Stimulated activated CD4-positive, alpha-beta T cell treated with anti-CD3 and anti-CD28 coated beads, Interleukin-2, amount 100 ng/mL, for 4 hours (primary cell): Measurements from ENCODE around the gene CSNK2A3.

Source experiments
- DNase-seq: peaks from one replicate; pipeline ENCODE4 v3.0.0-alpha.2; 2020; ENCODE audit warnings: low read depth

The CSNK2A3 gene

DNA sequence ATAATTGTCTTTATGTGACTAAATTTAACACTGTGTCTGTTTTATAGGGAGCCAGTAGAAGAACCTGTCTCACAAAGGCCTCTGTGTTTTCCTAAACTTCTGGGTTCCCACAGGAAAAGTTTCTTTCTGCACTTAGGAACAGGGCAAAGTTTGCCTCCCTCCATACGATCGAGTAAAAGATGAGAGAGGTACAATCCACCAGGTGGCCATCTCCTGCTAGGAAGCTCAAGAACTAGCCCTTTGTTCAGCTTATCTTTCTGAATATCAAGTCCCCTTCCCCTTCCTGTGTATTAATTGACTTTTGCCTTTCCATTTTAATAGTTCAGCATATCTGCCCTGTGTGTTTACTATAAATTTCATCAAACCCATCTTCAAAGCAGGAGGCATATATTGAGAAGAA, 18.0 kb downstream of the CSNK2A3 start:
- no peak for DNase-seq

GRCh38 chr11:11334607-11335006, 18.4 kb downstream of the CSNK2A3 start:
- DNase-seq = no peak

DNA sequence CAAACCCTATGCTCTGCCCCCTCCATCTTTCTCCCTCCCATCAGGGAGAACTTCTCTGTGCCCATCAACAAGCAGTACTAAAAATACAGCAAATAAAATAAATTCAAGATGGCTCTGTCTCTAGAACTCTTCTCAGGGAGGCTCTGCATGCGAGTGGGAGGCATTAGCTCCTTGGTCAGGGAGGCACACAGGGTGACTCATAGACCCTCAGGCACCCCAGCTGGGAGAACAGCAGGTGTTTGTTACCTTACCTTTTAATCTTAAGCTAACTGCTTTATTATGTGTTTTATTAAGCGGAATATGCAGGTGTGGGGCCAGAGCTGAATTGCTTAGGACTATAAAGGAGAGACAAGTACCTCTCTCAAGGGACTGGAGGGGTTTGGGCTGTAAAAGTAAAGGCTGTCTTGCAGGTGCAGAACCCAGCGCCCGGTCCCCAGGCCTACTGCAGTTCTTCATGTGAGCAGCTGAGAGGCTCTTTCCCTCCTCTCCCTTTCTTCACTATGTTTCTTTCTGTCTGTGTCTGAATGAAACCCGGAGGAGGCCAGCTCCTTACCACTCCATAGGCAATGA, 20.8 kb downstream of the CSNK2A3 start:
- DNase-seq = no peak

DNA sequence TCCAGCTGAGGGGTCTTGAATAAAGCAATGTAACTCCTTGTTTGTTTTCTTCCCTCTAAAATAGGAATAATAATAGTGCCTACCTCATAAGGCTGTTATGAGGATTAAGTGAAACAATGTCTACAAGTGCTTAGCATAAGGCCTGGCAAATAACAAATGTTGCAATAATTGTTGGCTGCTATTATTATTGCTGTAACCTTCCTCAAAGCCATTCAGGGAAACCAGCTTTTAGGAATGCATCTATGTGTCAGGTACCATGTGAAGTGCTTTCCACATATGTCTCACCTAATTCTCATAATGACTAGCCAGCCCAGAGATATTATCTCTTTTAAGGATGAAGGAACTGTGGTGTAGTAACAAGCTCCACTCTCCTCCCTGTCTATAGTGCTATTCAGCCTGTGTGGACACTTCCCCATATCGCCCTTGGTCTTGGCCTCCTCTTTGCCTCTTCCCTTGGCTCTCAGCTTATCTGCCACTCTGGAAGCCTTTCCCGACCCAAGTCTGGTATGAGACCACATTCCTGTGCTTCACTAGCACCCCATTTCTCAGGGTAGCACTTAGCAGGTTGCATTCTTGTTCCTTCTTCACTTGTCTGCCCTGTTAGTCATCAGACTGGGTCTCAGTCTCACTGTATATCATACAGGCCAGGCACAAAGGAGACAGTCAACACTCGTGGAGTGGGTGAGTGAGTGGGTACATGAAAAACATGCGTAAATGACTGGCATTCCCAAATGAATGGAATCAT, 23.8 kb downstream of the CSNK2A3 start:
- no peak for DNase-seq

- no peak for DNase-seq
Measured at GRCh38 chr11:11324090-11324489, 29.0 kb downstream of the CSNK2A3 start.

DNA sequence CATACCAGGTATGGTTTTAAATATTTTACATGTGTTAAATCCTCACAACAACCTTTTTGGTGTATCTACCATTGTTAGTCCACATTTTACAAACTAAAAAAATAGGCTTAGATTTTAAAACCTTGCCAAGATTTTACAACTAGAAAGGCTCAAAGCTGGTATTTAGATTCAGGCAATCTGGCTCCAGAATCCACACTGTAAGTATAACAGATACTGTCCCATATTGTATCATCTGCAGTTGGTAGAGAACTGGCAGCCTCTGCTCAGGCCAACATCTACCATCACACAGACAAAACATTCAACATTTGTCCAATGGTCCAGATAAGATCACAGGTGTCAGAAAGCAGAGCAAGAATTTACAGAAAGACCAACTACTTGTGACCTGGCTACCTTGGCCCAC, 30.9 kb downstream of the CSNK2A3 start:
- no peak for DNase-seq

DNA sequence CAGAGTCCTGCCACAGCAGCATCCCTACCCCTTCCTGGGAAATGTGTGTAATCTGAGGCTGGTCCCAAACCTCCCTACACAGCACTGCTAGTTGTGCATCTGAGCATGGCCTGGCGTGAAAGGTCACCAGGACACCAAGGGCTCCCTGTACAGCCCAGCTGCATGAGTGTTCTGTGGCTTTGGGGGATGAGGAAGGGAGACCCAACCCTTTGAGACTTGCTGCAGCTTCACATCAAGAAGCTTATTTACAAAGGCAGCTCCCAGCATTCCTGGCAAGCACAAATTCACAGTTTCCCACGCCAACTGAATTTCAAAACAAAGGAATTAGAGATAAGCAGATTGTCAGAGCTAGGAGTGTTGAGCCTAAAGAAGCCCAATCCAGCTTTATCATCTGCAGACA, 32.2 kb downstream of the CSNK2A3 start:
- DNase-seq = no peak

GRCh38 chr11:11318961-11319360, 34.1 kb downstream of the CSNK2A3 start:
- no peak for DNase-seq

GRCh38 chr11:11318461-11318860, 34.6 kb downstream of the CSNK2A3 start:
- DNase-seq = no peak

- DNase-seq = no peak
Measured at GRCh38 chr11:11316651-11317230, 36.3 kb downstream of the CSNK2A3 start.

GRCh38 chr11:11313902-11314692, 39.0 kb downstream of the CSNK2A3 start:
- DNase-seq = no peak

GRCh38 chr11:11313426-11313825, 39.6 kb downstream of the CSNK2A3 start:
- no peak for DNase-seq

- no peak for DNase-seq
Measured at GRCh38 chr11:11312738-11313137, 40.3 kb downstream of the CSNK2A3 start.

DNA sequence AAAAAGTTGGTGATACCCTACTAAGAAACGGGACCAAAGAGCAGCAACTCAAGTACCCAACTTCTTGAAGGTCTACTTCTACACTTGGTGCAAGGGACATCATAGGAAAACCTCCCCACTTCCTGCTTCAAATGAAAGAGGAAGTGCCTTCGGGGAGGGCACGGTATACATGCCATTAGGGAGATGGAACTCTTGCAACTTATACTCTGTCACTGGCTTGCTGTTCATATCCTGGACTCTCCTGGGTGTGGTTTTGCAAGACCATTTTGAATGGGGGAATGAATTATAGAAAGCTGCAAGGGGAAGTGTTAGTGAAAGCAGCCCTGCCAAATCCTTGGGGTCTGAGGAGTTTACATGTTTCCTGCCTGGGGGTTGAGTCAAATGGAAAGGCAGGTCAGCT, 41.9 kb downstream of the CSNK2A3 start:
- DNase-seq = no peak

GRCh38 chr11:11309906-11310305, 43.1 kb downstream of the CSNK2A3 start:
- no peak for DNase-seq

- no peak for DNase-seq
Measured at GRCh38 chr11:11308249-11308648, 44.8 kb downstream of the CSNK2A3 start.

DNA sequence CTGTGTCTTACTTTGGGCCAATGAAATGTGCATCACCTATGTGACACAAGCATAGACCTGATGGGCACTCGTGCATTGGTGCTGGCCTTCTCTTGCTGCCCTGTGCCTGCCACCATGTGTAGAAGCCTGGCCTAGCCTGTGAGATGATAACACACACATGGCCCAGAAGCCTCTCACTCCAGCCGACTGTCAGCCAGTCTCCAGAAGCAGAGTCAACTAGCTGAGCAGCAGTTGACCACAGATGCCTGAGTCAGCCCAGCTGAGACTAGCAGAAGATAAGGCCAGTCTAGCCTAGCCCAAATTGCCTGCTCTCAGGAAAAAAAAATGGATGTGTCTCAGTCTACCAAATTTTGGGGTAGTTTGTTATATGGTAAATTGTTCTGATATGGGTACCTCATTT, 46.2 kb downstream of the CSNK2A3 start:
- no peak for DNase-seq

DNA sequence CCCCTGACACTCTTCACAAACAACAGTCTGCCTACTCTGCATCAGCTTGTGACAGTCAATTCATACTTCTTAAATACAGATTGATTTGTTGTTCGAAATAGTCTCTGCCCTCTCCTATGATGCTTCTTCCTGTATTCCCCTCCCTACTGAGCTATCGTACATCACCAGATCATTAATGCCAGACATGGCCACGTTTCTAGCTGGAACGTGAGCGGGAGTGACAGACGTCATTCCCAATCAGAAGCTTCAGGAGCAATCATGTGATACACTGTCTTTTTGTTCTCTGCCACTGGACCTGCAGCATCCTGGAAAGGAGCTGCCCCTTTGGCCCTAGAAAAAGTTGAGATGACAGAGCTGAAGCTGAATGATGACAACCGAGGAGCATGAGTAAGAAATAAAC, 48.5 kb downstream of the CSNK2A3 start:
- DNase-seq = no peak

- no peak for DNase-seq
Measured at GRCh38 chr11:11302565-11302964, 50.5 kb downstream of the CSNK2A3 start.
